HTERT RPE-1 (cell line): ENCODE results near the gene TMEM130.

Experiments
- in situ Hi-C: fragments of 300-500 bp; cut with MboI; formaldehyde crosslinking; loops from 4 replicates; pipeline ENCODE4 v1.14.3; 2020; ENCODE audit warnings: low sequenced_read_pairs

The TMEM130 gene

GRCh38 chr7:98810153-98810802 is 59.5 kb downstream of the TMEM130 start:
- in situ Hi-C loops: no loop called here

DNA sequence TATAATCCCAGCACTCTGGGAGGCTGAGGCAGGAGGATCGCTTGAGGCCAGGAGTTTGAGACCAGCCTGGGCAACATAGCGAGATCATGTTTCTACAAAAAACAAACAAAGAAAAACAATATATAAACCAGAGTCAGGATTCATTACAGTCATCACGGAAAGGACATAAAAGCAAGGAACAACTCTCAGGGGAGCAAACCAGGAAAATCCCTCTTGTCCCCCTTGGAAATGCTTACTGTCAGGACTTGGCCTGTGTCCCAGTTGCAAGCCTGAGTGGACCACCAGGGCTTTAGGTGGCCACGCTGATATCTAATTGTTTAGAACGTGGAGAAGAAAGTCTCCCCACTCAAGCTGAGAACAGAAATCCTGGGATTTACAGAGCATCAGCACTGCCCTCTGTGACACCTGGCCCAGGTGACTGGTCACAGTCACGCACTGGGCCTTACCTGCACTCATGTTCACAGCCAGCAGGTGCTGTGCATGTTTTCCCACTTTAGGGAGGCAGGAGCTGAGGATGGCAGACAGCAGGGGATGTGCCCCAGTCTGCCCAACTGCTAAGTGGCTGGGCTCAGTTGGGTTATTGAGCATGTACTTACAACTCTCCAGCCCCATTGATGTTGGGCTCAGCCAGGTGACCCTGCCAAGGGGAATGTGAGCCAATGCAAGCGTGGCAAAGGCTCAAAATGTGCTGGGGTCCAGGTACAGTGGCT is 60.9 kb downstream of the TMEM130 start:
- in situ Hi-C loops: no loop called here

DNA sequence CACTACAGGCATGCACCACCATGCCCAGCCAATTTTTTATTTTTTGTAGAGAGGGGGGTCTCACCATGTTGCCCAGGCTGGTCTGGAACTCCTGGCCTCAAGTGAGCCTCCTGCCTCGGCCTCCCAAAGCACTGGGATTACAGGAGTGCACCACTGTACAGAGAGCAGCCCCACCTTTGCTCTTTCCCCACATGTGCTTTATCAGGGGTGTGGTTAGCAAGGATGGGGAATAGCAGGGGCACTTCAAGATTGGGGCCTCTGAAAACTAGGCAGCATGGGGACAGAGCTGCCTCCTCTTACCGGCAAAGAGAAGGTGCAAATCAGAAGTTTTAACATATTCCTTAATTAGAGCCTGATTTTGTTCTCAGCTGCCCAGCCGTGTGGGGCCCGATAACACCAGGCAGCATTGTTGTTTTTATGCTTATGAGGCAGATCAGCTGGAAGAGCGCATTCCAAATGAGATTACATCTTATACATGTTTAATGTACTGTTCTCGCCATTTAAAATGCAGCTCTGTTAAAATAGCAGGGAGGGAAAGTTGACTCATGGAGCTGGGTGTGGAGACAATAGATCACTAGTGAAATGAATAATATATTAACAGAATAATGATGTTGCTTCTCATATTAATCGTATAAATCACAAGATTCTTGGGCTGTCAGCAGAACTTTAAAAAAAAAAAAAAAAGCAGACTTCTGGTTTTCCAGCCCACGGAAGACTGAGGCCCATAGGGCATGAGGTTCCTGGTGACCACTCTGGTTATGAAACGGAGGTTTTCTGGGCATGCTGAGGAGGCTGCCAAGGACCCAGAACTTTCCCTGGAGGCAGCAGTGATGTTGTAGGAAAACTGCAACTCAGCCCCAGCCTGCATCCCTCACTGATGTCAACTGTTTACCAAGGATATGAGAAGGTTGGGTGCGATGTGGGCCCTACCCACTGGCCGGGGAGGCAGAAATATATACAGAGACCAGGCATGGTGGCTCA is 62.5 kb downstream of the TMEM130 start:
- in situ Hi-C loops: no loop called here

DNA sequence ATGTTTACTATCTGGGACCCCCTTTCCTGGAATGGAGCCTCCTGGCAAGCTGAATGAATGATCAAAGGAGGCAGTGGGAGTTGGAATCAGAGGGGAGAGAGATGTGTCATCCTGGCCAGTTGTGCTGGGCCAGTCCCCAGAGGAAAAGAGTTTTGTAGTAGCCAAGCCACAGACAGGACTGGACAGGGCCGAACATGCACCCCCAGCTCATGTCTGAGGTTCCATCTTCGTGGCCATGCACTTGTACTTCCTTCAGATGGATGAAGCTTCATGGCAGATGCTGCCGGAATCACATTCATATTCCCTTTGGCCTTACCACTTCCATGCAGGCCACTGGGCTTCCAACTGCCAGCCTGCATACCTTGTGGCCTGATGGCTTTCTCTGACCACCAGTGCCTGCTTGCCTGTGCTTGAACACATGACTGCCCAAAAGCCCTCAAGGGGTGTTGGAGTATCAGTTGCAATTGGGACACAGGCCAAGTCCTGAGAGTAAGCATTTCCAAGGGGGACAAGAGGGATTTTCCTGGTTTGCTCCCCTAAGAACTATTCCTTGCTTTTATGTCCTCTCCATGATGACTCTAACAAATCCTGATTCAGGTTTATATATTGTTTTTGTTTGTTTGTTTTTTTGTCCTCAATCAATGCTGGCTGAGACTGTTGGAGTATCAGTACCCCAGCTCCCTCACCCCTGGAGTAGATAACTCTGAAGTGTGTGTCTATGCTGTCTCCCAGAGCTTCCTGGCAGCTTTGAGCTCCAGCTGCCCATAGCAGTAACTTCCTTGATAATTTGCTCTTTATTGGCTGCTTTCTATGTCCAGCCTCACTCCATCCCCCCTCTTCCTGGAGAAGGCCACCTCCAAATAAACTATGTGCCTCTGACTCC is 63.6 kb downstream of the TMEM130 start:
- in situ Hi-C loops: no loop called here

GRCh38 chr7:98802781-98803110 is 67.1 kb downstream of the TMEM130 start:
- in situ Hi-C loops: no loop called here

DNA sequence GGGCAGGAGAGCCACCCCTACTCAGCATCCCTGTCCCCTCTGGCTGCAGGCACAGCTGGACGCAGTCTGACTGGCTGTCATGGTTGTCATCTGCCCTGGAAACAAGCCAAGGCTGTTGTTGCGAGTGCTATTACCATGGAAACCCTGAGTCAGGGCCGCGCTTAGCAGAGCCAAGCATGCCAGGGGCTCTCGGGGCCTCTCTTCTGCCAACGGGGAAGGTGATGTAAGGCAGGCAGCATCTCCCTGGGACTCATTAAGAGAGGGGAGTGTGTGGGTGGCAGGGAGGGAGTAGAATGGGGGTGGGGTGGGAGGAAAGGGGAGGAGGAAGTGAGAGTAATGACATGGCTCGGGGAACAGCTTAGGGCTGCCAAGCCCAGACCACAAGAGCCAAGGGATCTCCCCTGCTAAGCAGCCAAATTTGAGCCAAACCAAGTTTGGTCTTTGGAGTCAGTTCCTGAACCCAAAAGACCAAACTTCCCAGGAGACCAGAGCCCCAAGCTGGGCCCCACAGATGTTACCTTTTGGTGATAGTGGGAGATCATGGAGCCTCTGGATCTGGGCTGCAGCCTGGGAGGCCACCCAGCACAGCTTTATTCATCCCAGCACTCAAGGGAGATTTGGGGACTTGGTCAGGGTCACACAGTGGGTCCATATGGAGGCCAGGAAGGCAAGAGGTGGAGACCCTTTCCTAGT is 67.6 kb downstream of the TMEM130 start:
- in situ Hi-C loops: no loop called here

DNA sequence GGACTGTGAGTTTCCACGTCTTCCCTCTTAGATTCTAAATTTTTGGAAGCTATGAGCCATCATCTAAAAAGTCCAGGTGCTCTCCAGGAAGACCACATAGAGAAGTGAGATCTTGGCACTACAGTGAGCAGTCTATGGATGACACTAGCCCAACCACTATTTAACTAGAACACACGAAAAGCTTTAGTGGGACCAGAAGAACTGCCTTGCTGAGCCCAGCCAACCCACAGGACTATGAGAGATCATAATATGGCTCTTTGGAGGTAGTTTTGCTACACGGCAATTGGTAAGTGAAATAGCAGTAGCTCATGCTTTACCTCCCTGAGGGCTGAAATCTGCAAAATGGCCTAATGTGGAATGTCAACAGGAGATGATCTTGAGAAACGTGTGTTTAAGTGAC is 68.8 kb downstream of the TMEM130 start:
- in situ Hi-C loops: no loop called here

DNA sequence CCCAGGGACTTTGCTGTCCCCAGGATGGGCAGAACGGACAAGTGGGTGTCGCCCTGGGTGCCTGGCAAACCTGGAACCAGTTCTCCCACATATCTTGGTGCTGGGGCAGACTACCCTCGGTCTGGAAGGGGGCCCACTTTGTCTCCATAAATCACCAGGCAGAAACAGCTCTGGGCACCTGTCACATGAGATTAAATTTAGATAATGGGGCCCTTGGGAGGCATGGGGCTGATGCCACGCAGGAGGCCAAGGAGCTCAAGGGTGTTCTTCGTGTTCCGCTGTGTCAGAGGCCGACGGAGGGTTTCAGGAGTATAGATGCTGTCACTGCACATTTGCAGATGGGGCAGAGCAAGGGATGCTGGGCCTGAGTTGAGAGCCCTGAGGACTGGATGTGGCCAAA is 72.7 kb downstream of the TMEM130 start:
- in situ Hi-C loops: no loop called here
